Stimulated activated CD4-positive, alpha-beta T cell treated with anti-CD3 and anti-CD28 coated beads, Interleukin-1b, Interleukin-23, amount 100 ng/mL, for 4 hours (primary cell): ENCODE measurements around the gene AFP.
"Not testable (repeated sequence)": the region's sequence is repeated elsewhere in the genome, so short reads cannot be mapped to it uniquely, and the experiment has no call there.

ENCODE experiments used
- DNase-seq, 2 donors: peaks; one replicate each; pipeline ENCODE4 v3.0.0-alpha.2; 2020; ENCODE audit warnings: low read depth in 2 of 2

AFP gene

DNA sequence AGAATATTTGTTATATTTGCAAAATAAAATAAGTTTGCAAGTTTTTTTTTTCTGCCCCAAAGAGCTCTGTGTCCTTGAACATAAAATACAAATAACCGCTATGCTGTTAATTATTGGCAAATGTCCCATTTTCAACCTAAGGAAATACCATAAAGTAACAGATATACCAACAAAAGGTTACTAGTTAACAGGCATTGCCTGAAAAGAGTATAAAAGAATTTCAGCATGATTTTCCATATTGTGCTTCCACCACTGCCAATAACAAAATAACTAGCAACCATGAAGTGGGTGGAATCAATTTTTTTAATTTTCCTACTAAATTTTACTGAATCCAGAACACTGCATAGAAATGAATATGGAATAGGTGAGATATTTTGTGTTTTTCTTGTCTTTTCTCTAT lies at the start of gene AFP:
AFP (plus strand) TSS at position 238 of the 400 bp plus-strand sequence; CDS start at position 280, 42 bp downstream.
- DNase-seq: no peak

DNA sequence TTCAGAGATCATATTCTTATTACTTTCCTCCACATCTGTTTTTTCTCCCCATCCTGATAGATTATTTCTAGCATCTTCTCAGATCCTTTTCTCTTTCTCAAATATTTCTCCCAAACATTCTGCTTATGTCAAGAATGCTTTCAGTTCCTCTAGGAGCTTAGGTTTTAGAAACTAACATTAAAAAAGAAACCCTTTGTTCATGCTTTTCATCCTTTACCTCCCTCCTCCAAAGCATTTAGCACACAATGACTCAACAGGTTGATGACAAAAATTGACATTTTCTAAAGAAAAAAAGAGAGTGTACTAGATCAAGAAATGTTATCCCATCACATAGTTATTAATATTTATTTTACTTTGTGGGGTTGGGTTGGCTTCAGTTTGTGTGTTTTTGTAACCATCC lies 48.5 kb upstream of the AFP start:
- DNase-seq: no peak

DNA sequence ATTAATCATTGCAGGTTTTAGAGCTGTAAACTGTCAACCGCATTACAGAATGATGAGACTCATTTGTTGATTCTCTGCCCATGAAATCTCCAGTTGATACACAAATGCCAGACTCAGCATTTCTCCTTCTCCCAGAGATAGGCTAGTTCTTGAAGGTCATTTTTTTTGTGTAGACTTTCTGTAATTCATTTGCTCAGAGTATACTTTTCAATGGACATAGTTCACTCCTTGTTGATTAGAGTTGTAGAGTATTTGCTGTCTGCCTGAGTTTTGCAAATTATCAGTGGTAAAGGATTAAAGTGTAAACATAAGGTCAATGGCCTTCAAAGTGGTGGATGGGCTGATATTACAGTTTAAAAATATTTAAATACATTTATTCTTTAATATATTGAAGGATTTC lies 47.1 kb upstream of the AFP start:
- no peak for DNase-seq

DNA sequence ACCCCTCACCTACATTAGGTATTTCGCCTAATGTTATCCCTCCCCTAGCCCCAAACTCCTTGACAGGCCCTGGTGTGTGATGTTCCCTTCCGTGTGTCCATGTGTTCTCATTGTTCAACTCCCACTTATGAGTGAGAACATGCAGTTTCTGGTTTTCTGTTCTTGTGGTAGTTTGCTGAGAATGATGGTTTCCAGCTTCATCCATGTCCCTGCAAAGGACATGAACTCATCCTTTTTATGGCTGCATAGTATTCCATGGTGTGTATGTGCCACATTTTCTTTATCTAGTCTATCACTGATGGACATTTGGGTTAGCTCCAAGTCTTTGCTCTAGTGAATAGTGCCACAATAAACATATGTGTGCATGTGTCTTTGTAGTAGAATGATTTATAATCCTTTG lies 46.4 kb upstream of the AFP start:
- not testable (repeated sequence) for DNase-seq

DNA sequence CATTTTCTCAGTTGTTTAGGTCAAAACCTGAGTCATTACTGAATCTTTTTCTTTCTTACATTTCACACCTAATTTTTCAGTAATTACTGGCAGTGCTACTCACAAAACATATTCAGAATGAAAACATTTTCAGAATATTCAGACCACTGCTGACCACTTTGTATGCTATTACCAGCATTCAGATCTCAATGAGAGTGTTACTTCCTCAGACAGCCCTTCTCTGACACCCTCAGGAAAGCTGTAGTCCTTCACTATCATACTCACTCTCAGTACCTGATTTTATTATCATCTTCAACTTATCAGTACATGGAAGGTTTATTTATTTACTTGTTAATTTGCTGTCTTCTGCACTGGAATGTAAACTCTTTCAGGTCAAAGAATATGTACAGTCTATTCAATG lies 44.2 kb upstream of the AFP start:
- no peak for DNase-seq

DNA sequence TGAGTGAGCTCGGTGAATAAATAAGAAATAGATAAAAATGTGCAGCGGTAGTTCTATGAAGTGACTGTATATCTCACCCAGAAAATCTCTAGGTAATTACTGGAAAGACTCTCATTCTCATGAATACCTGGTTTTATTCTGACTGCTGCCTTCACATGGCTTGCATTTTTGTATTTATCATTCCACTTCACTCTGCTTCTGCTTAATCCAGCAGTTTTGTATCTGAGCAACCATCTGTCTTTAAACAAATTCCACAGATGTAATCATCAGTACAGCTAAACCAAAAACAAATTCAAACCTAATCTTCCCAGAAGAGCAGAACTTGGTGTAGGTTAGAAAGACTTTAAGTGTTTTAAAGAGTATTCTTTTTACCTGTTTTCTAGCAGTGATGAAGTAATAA lies 43.1 kb upstream of the AFP start:
- no peak for DNase-seq

DNA sequence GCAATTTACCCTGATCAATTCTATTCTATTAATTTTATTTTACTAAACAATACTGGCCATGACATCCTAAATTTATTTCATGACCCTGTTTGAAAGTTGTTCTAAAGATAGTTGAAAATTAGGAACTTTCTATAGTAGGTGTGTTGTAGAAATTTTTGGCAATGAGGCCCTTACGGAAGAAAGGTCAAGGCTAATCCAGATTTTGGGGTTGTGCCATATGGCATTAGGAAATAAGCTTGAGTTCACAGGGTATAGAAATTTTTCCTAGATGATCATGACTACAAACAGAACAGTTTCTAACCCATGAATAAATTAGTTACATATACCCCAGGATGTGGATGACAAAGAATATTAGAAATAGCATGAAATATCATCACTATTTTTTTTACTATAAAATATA lies 39.7 kb upstream of the AFP start:
- DNase-seq: no peak

DNA sequence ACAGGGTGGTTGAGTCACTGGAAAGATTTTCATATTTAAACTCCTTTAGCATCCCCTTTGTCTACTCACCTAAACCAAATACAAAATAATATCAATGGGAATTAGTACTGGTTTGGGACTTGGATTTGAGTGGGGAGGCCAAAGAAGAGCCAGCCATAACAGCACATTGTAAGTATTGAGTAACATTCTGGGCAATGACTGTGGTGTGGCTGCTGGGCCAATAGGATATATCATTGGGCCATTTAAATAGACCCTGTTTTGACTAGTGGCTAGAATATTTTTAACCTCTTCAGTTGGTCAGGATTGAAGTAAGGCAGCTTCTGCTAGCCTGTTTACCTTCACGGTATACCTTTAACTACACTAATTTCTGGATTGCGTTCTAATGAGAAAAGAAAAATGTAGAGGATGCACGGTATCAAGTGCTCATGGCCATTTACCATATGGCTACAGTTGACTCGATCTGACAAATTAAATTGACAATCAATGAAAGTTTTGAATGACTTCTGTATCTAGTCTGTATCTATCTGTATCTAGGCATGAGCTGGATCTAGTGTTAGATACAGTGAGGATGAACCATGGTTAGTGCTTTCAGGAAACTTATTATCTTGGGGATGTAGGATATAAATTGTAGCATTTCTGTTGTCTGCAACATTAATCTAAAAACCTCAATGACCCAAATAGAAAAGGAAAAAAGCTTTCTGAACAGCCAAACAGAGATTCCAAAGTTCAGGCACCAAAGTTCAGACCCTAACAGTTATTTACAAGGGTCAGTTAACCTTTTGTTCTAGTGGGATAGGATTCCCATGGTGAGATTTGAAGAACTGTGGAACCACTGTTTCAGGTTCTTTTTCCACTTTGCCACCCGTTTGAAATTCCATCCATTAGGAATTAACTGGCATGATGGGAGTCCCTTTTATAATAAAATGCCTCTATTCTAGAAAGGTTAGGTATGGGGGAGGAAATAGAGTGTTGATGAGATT lies 38.7 kb upstream of the AFP start:
- no peak for DNase-seq

DNA sequence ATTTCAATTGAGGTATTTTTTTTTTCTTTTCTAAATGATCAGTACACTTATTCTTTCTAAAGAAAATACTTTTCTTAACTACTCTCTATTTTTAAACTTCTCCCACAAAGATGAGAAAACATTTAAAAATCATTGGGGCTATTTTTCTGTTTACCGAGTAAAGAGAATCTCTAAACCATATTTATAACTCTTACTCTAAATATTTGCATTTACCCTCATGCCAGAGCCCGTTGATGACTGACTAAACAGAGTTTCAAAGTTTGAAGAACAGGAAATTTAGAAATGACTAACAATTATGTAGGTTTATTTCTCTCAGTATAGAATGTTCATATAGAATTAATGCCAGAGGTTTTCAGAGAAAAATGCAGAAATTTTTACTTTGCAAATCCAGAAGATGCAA lies 34.6 kb upstream of the AFP start:
- DNase-seq: no peak

DNA sequence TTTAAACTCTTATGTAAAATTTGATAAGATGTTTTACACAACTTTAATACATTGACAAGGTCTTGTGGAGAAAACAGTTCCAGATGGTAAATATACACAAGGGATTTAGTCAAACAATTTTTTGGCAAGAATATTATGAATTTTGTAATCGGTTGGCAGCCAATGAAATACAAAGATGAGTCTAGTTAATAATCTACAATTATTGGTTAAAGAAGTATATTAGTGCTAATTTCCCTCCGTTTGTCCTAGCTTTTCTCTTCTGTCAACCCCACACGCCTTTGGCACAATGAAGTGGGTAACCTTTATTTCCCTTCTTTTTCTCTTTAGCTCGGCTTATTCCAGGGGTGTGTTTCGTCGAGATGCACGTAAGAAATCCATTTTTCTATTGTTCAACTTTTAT lies 32.0 kb upstream of the AFP start, which contains the start of gene ALB:
ALB (plus strand) TSS at position 246 of the 400 bp plus-strand sequence; CDS start at position 287, 41 bp downstream.
- DNase-seq: no peak

DNA sequence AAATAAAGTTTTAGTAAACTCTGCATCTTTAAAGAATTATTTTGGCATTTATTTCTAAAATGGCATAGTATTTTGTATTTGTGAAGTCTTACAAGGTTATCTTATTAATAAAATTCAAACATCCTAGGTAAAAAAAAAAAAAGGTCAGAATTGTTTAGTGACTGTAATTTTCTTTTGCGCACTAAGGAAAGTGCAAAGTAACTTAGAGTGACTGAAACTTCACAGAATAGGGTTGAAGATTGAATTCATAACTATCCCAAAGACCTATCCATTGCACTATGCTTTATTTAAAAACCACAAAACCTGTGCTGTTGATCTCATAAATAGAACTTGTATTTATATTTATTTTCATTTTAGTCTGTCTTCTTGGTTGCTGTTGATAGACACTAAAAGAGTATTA lies 31.6 kb upstream of the AFP start:
- no peak for DNase-seq

DNA sequence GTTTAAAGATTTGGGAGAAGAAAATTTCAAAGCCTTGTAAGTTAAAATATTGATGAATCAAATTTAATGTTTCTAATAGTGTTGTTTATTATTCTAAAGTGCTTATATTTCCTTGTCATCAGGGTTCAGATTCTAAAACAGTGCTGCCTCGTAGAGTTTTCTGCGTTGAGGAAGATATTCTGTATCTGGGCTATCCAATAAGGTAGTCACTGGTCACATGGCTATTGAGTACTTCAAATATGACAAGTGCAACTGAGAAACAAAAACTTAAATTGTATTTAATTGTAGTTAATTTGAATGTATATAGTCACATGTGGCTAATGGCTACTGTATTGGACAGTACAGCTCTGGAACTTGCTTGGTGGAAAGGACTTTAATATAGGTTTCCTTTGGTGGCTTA lies 30.9 kb upstream of the AFP start:
- no peak for DNase-seq

DNA sequence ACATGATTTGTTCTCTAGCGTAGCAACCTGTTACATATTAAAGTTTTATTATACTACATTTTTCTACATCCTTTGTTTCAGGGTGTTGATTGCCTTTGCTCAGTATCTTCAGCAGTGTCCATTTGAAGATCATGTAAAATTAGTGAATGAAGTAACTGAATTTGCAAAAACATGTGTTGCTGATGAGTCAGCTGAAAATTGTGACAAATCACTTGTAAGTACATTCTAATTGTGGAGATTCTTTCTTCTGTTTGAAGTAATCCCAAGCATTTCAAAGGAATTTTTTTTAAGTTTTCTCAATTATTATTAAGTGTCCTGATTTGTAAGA lies 29.5 kb upstream of the AFP start:
- DNase-seq: no peak

DNA sequence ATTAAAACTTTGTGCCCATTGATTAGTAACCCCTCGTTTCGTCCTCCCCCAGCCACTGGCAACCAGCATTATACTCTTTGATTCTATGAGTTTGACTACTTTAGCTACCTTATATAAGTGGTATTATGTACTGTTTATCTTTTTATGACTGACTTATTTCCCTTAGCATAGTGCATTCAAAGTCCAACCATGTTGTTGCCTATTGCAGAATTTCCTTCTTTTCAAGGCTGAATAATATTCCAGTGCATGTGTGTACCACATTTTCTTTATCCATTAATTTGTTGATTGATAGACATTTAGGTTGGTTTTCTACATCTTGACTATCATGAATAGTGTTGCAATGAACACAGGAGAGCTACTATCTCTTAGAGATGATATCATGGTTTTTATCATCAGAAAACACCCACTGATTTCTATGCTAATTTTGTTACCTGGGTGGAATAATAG lies 28.8 kb upstream of the AFP start:
- no peak for DNase-seq

DNA sequence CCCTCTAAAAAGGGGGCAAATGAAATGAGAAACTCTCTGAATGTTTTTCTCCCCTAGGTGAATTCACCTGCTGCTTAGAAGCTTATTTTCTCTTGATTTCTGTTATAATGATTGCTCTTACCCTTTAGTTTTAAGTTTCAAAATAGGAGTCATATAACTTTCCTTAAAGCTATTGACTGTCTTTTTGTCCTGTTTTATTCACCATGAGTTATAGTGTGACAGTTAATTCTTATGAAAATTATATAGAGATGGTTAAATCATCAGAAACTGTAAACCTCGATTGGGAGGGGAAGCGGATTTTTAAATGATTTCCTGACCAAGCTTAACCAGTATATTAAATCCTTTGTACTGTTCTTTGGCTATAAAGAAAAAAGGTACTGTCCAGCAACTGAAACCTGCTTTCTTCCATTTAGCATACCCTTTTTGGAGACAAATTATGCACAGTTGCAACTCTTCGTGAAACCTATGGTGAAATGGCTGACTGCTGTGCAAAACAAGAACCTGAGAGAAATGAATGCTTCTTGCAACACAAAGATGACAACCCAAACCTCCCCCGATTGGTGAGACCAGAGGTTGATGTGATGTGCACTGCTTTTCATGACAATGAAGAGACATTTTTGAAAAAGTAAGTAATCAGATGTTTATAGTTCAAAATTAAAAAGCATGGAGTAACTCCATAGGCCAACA lies 27.7 kb upstream of the AFP start:
- no peak for DNase-seq

DNA sequence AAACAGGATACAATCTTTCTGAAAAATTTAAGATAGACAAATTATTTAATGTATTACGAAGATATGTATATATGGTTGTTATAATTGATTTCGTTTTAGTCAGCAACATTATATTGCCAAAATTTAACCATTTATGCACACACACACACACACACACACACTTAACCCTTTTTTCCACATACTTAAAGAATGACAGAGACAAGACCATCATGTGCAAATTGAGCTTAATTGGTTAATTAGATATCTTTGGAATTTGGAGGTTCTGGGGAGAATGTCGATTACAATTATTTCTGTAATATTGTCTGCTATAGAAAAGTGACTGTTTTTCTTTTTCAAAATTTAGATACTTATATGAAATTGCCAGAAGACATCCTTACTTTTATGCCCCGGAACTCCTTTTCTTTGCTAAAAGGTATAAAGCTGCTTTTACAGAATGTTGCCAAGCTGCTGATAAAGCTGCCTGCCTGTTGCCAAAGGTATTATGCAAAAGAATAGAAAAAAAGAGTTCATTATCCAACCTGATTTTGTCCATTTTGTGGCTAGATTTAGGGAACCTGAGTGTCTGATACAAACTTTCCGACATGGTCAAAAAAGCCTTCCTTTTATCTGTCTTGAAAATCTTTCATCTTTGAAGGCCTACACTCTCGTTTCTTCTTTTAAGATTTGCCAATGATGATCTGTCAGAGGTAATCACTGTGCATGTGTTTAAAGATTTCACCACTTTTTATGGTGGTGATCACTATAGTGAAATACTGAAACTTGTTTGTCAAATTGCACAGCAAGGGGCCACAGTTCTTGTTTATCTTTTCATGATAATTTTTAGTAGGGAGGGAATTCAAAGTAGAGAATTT lies 26.8 kb upstream of the AFP start:
- DNase-seq: no peak

DNA sequence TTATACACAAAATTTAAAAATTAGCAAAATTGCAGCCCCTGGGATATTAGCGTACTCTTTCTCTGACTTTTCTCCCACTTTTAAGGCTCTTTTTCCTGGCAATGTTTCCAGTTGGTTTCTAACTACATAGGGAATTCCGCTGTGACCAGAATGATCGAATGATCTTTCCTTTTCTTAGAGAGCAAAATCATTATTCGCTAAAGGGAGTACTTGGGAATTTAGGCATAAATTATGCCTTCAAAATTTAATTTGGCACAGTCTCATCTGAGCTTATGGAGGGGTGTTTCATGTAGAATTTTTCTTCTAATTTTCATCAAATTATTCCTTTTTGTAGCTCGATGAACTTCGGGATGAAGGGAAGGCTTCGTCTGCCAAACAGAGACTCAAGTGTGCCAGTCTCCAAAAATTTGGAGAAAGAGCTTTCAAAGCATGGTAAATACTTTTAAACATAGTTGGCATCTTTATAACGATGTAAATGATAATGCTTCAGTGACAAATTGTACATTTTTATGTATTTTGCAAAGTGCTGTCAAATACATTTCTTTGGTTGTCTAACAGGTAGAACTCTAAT lies 26.0 kb upstream of the AFP start:
- DNase-seq: no peak

DNA sequence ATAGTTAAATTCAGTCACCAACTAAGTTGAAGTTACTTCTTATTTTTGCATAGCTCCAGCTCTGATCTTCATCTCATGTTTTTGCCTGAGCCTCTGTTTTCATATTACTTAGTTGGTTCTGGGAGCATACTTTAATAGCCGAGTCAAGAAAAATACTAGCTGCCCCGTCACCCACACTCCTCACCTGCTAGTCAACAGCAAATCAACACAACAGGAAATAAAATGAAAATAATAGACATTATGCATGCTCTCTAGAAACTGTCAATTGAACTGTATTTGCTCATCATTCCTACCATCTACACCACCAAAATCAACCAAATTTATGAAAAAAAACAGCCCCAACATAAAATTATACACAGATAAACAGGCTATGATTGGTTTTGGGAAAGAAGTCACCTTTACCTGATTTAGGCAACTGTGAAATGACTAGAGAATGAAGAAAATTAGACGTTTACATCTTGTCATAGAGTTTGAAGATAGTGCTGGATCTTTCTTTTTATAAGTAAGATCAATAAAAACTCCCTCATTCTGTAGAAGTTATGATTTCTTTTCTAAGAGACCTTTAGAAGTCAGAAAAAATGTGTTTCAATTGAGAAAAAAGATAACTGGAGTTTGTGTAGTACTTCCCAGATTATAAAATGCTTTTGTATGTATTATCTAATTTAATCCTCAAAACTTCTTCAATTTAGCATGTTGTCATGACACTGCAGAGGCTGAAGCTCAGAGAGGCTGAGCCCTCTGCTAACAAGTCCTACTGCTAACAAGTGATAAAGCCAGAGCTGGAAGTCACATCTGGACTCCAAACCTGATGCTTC lies 24.9 kb upstream of the AFP start:
- no peak for DNase-seq

DNA sequence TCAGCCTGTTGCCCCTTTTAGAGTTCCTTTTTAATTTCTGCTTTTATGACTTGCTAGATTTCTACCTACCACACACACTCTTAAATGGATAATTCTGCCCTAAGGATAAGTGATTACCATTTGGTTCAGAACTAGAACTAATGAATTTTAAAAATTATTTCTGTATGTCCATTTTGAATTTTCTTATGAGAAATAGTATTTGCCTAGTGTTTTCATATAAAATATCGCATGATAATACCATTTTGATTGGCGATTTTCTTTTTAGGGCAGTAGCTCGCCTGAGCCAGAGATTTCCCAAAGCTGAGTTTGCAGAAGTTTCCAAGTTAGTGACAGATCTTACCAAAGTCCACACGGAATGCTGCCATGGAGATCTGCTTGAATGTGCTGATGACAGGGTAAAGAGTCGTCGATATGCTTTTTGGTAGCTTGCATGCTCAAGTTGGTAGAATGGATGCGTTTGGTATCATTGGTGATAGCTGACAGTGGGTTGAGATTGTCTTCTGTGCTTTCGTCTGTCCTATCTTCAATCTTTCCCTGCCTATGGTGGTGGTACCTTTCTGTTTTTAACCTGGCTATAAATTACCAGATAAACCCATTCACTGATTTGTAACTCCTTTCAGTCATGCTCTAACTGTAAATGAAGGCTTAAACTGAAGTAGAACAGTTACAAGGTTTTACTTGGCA lies 24.1 kb upstream of the AFP start:
- no peak for DNase-seq

DNA sequence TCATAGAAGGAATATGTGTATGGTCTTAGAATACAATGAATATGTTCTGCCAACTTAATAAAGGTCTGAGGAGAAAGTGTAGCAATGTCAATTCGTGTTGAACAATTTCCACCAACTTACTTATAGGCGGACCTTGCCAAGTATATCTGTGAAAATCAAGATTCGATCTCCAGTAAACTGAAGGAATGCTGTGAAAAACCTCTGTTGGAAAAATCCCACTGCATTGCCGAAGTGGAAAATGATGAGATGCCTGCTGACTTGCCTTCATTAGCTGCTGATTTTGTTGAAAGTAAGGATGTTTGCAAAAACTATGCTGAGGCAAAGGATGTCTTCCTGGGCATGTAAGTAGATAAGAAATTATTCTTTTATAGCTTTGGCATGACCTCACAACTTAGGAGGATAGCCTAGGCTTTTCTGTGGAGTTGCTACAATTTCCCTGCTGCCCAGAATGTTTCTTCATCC lies 22.7 kb upstream of the AFP start:
- DNase-seq: no peak
